ENCODE results near the gene PLAAT5.
A peak's percentile ranks its signal among the peaks of the same experiment; 100 is the strongest.

DNA sequence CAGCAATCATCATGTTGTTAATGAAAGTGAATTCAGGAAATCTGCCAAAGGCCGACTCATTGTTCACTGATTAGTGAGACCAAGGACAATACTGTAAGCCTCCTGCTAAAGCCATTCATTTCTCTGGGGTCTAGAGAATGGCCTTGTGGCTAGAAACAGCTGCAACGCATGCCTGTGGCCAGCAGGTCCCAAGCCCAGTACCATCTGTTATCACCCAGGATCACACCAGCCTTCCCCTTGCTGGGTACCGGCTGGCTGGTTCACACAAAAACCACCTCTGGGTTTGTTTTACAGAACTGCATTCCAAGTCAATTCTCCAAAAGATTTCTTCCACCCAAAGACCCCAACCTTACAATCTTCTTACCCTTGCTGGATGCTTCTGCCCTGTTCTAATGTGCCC, 1.1 kb downstream of the PLAAT5 start:
- TF ChIP-seq, protein P1, sequence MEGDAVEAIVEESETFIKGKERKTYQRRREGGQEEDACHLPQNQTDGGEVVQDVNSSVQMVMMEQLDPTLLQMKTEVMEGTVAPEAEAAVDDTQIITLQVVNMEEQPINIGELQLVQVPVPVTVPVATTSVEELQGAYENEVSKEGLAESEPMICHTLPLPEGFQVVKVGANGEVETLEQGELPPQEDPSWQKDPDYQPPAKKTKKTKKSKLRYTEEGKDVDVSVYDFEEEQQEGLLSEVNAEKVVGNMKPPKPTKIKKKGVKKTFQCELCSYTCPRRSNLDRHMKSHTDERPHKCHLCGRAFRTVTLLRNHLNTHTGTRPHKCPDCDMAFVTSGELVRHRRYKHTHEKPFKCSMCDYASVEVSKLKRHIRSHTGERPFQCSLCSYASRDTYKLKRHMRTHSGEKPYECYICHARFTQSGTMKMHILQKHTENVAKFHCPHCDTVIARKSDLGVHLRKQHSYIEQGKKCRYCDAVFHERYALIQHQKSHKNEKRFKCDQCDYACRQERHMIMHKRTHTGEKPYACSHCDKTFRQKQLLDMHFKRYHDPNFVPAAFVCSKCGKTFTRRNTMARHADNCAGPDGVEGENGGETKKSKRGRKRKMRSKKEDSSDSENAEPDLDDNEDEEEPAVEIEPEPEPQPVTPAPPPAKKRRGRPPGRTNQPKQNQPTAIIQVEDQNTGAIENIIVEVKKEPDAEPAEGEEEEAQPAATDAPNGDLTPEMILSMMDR (IDR thresholded peaks at IDR 0.05; ENCODE audit: control extremely low read depth in 1 of 3, insufficient read depth in 1 of 3, low read depth in 1 of 3, low read length in 3 of 3), result peak in 2 of 3 experiments; percentile 50 to 58; a peak in 3 of 4 replicates
- TF ChIP-seq TAF7 (optimal IDR thresholded peaks at IDR 0.05; ENCODE audit: borderline replicate concordance, low read depth, low read length) (no peak), SIN3A (conservative IDR thresholded peaks at IDR 0.05 in 1 of 2, IDR thresholded peaks at IDR 0.05 in 1 of 2; ENCODE audit: low read depth in 1 of 2, low read length in 2 of 2) (no peak; a peak in 1 of 4 replicates), EZH2 (IDR thresholded peaks at IDR 0.05; ENCODE audit: low read depth, low read length, severe bottlenecking) (no peak), CHD1 (IDR thresholded peaks at IDR 0.05; ENCODE audit: low read depth, low read length) (no peak), POLR2A (IDR thresholded peaks at IDR 0.05; ENCODE audit: control extremely low read depth in 1 of 2, low read depth in 2 of 2, low read length in 2 of 2) (no peak)
